NCI-H345 treated with DMSO at 0.1 percent for 48 hours (cell line): Measurements from ENCODE around the gene IFT43.
"Not testable (repeated sequence)": the region's sequence is repeated elsewhere in the genome, so short reads cannot be mapped to it uniquely, and the experiment has no call there.

Experiments used
- DNase-seq: peaks from one replicate; lab custom pipeline; 2025; ENCODE audit not compliant: unreplicated experiment; lab: John Stamatoyannopoulos, UW

Gene IFT43

GRCh38 chr14:76009627-76010026 lies 24.1 kb downstream of the IFT43 start:
- not testable (repeated sequence) for DNase-seq

GRCh38 chr14:76011930-76012329 lies 26.4 kb downstream of the IFT43 start:
- no peak for DNase-seq

- no peak for DNase-seq
Measured at GRCh38 chr14:76012354-76012753, 26.8 kb downstream of the IFT43 start.

GRCh38 chr14:76015191-76015590 lies 29.6 kb downstream of the IFT43 start:
- DNase-seq = no peak

- no peak for DNase-seq
Measured at GRCh38 chr14:76015668-76016067, 30.1 kb downstream of the IFT43 start.

- DNase-seq = no peak
Measured at GRCh38 chr14:76019676-76020075, 34.1 kb downstream of the IFT43 start.

- no peak for DNase-seq
Measured at GRCh38 chr14:76022991-76023390, 37.4 kb downstream of the IFT43 start.

- no peak for DNase-seq
Measured at GRCh38 chr14:76023757-76024156, 38.2 kb downstream of the IFT43 start.

- DNase-seq = no peak
Measured at GRCh38 chr14:76024211-76024907, 38.8 kb downstream of the IFT43 start.

GRCh38 chr14:76034566-76034965 lies 49.0 kb downstream of the IFT43 start:
- no peak for DNase-seq

- DNase-seq = no peak
Measured at GRCh38 chr14:76040704-76041103, 55.1 kb downstream of the IFT43 start.

- DNase-seq = no peak
Measured at GRCh38 chr14:76045773-76046172, 60.2 kb downstream of the IFT43 start.

GRCh38 chr14:76050250-76050649 lies 64.7 kb downstream of the IFT43 start:
- no peak for DNase-seq

- peak; percentile 24 for DNase-seq
Measured at GRCh38 chr14:76050797-76051392, 65.3 kb downstream of the IFT43 start.

- no peak for DNase-seq
Measured at GRCh38 chr14:76051717-76052465, 66.3 kb downstream of the IFT43 start.

- DNase-seq = no peak
Measured at GRCh38 chr14:76053572-76054355, 68.2 kb downstream of the IFT43 start.

GRCh38 chr14:76055330-76055729 lies 69.8 kb downstream of the IFT43 start:
- no peak for DNase-seq

- DNase-seq = no peak
Measured at GRCh38 chr14:76056128-76056527, 70.6 kb downstream of the IFT43 start.

- no peak for DNase-seq
Measured at GRCh38 chr14:76057914-76058313, 72.4 kb downstream of the IFT43 start.

- DNase-seq = no peak
Measured at GRCh38 chr14:76063327-76063726, 77.8 kb downstream of the IFT43 start.

- no peak for DNase-seq
Measured at GRCh38 chr14:76065519-76065918, 80.0 kb downstream of the IFT43 start.
